Rectal smooth muscle tissue (tissue), 1 donor: ENCODE measurements around the gene ANKFN1.

Experiments
- H3K27ac ChIP-seq: one replicate; pipeline ENCODE4 v1.7.0; 2013; ENCODE audit warnings: low read depth, low read length, inconsistent platforms
- H3K27me3 ChIP-seq: one replicate; pipeline ENCODE4 v1.7.0; 2013; ENCODE audit warnings: low read length; ENCODE audit not compliant: control insufficient read depth, insufficient read depth
- H3K36me3 ChIP-seq: one replicate; pipeline ENCODE4 v1.7.0; 2013; ENCODE audit warnings: low read length; ENCODE audit not compliant: control insufficient read depth, insufficient read depth
- H3K4me1 ChIP-seq: one replicate; pipeline ENCODE4 v1.7.0; 2013; ENCODE audit warnings: low read length; ENCODE audit not compliant: control insufficient read depth, insufficient read depth
- H3K4me3 ChIP-seq: one replicate; pipeline ENCODE4 v1.7.0; 2013; ENCODE audit warnings: low read length
- H3K9ac ChIP-seq: one replicate; pipeline ENCODE4 v1.7.0; 2013; ENCODE audit warnings: low read length

ANKFN1 gene

GRCh38 chr17:56314026-56314425 is 160.8 kb downstream of the ANKFN1 start:
- Histone ChIP-seq H3K27ac (no peak overlapping the region), H3K27me3 (no peaks in the 10 kb centered on the region), H3K4me3 (no peak overlapping the region), H3K9ac (no peak overlapping the region), H3K36me3 (no peaks in the 10 kb centered on the region), H3K4me1 (no peaks in the 10 kb centered on the region)

GRCh38 chr17:56314984-56315602 is 161.8 kb downstream of the ANKFN1 start:
- Histone ChIP-seq H3K4me1 (no peaks in the 10 kb centered on the region), H3K9ac (no peak overlapping the region), H3K36me3 (no peaks in the 10 kb centered on the region), H3K4me3 (no peak overlapping the region), H3K27ac (no peak overlapping the region), H3K27me3 (no peaks in the 10 kb centered on the region)

GRCh38 chr17:56316604-56317003 is 163.3 kb downstream of the ANKFN1 start:
- H3K27ac ChIP-seq, result no peak overlapping the region
- no peaks in the 10 kb centered on the region for H3K36me3 ChIP-seq
- H3K4me1 ChIP-seq, result no peaks in the 10 kb centered on the region
- H3K9ac ChIP-seq, result no peak overlapping the region
- H3K27me3 ChIP-seq, result no peaks in the 10 kb centered on the region
- H3K4me3 ChIP-seq, result no peak overlapping the region

GRCh38 chr17:56317351-56318208 is 164.3 kb downstream of the ANKFN1 start:
- H3K36me3 ChIP-seq, result no peaks in the 10 kb centered on the region
- H3K4me3 ChIP-seq, result no peak overlapping the region
- no peak overlapping the region for H3K9ac ChIP-seq
- no peaks in the 10 kb centered on the region for H3K4me1 ChIP-seq
- H3K27me3 ChIP-seq, result no peaks in the 10 kb centered on the region
- no peak overlapping the region for H3K27ac ChIP-seq

GRCh38 chr17:56319531-56319930 is 166.3 kb downstream of the ANKFN1 start:
- Histone ChIP-seq H3K36me3 (no peaks in the 10 kb centered on the region), H3K27me3 (no peaks in the 10 kb centered on the region), H3K27ac (no peak overlapping the region), H3K4me3 (no peak overlapping the region), H3K4me1 (no peaks in the 10 kb centered on the region), H3K9ac (no peak overlapping the region)

GRCh38 chr17:56320443-56320842 is 167.2 kb downstream of the ANKFN1 start:
- H3K9ac ChIP-seq, result no peak overlapping the region
- H3K27me3 ChIP-seq, result no peaks in the 10 kb centered on the region
- no peaks in the 10 kb centered on the region for H3K4me1 ChIP-seq
- no peaks in the 10 kb centered on the region for H3K36me3 ChIP-seq
- no peak overlapping the region for H3K27ac ChIP-seq
- H3K4me3 ChIP-seq, result no peak overlapping the region

- H3K27ac ChIP-seq, result no peak overlapping the region
These were observed 169.7 kb downstream of the ANKFN1 start for GRCh38 chr17:56322991-56323390.

GRCh38 chr17:56324676-56325075 is 171.4 kb downstream of the ANKFN1 start:
- Histone ChIP-seq H3K4me3 (no peak overlapping the region), H3K27me3 (no peaks in the 10 kb centered on the region), H3K9ac (no peak overlapping the region), H3K36me3 (no peaks in the 10 kb centered on the region), H3K27ac (no peak overlapping the region), H3K4me1 (no peaks in the 10 kb centered on the region)

More at GRCh38 chr17:56322991-56323390, 169.7 kb downstream of the ANKFN1 start:
- Histone ChIP-seq H3K9ac (no peak overlapping the region), H3K27me3 (no peaks in the 10 kb centered on the region), H3K4me1 (no peaks in the 10 kb centered on the region), H3K36me3 (no peaks in the 10 kb centered on the region), H3K4me3 (no peak overlapping the region)

GRCh38 chr17:56325313-56326000 is 172.2 kb downstream of the ANKFN1 start:
- no peaks in the 10 kb centered on the region for H3K4me1 ChIP-seq
- no peak overlapping the region for H3K27ac ChIP-seq
- no peak overlapping the region for H3K4me3 ChIP-seq
- no peak overlapping the region for H3K9ac ChIP-seq
- no peaks in the 10 kb centered on the region for H3K36me3 ChIP-seq
- H3K27me3 ChIP-seq, result no peaks in the 10 kb centered on the region

- Histone ChIP-seq H3K27ac (no peak overlapping the region), H3K4me3 (no peak overlapping the region), H3K4me1 (no peaks in the 10 kb centered on the region), H3K27me3 (no peaks in the 10 kb centered on the region), H3K36me3 (no peaks in the 10 kb centered on the region), H3K9ac (no peak overlapping the region)
These were observed 172.7 kb downstream of the ANKFN1 start for GRCh38 chr17:56326001-56326359.

GRCh38 chr17:56347639-56348038 is 194.4 kb downstream of the ANKFN1 start:
- Histone ChIP-seq H3K36me3 (no peaks in the 10 kb centered on the region), H3K27ac (no peak overlapping the region), H3K9ac (no peak overlapping the region), H3K4me1 (no peaks in the 10 kb centered on the region), H3K4me3 (no peak overlapping the region), H3K27me3 (no peaks in the 10 kb centered on the region)

- no peak overlapping the region for H3K9ac ChIP-seq
- no peaks in the 10 kb centered on the region for H3K36me3 ChIP-seq
- H3K27ac ChIP-seq, result no peak overlapping the region
- H3K4me3 ChIP-seq, result no peak overlapping the region
- no peaks in the 10 kb centered on the region for H3K27me3 ChIP-seq
- H3K4me1 ChIP-seq, result no peaks in the 10 kb centered on the region
These were observed 197.3 kb downstream of the ANKFN1 start for GRCh38 chr17:56350592-56350991.
